ENCODE results near the gene PSMG2. TPM values are rescaled to one million over a fixed set of nuclear protein-coding genes. Genes with fewer than 3 reads are reported as not detected.

PSMG2 gene
- total and polyA plus RNA-seq, 7 donors: 78.1 to 105 (median 90.7) TPM

- Histone ChIP-seq H3K9me3 (no peaks in the 10 kb centered on the region), H3K27me3 (no peaks in the 10 kb centered on the region), H3K27ac (no peak overlapping the region), H3K4me1 (no peaks in the 10 kb centered on the region), H3K36me3 (no peaks in the 10 kb centered on the region), H3K4me3 (no peak overlapping the region)
- intact Hi-C loops (cut with DNase I): no loop called here
- no peak for DNase-seq
- WGBS, 2 donors: 92 to 94% methylated on average over 3 of the region's 3 CpGs
- TF ChIP-seq CTCF (IDR thresholded peaks at IDR 0.05): no peak
- no peak for TF ChIP-seq EP300 (IDR thresholded peaks at IDR 0.05)
- no peak for TF ChIP-seq POLR2A (IDR thresholded peaks at IDR 0.05)
- no peak for TF ChIP-seq POLR2AphosphoS5 (IDR thresholded peaks at IDR 0.05)
These were observed 66.3 kb downstream of the PSMG2 start for GRCh38 chr18:12769136-12769535.

GRCh38 chr18:12769644-12770440 is 67.0 kb downstream of the PSMG2 start:
- TF ChIP-seq POLR2A (IDR thresholded peaks at IDR 0.05) (no peak), CTCF (IDR thresholded peaks at IDR 0.05) (no peak), POLR2AphosphoS5 (IDR thresholded peaks at IDR 0.05) (no peak), EP300 (IDR thresholded peaks at IDR 0.05) (no peak)
- no peaks in the 10 kb centered on the region for H3K9me3 ChIP-seq
- H3K36me3 ChIP-seq: no peaks in the 10 kb centered on the region
- no peaks in the 10 kb centered on the region for H3K27me3 ChIP-seq
- intact Hi-C loops (cut with DNase I): no loop called here
- H3K4me1 ChIP-seq: no peaks in the 10 kb centered on the region
- DNase-seq: no peak
- WGBS, 2 donors: 86 to 90% methylated on average over 4 of the region's 4 CpGs
- no peak overlapping the region for H3K27ac ChIP-seq
- H3K4me3 ChIP-seq: no peak overlapping the region

- 91 to 92% methylated on average over 15 of the region's 15 CpGs for WGBS, 2 donors
- no peak for DNase-seq
- TF ChIP-seq EP300 (IDR thresholded peaks at IDR 0.05) (no peak), POLR2AphosphoS5 (IDR thresholded peaks at IDR 0.05) (no peak), CTCF (IDR thresholded peaks at IDR 0.05) (no peak), POLR2A (IDR thresholded peaks at IDR 0.05) (no peak)
These were observed 67.8 kb downstream of the PSMG2 start for GRCh38 chr18:12770469-12771219.

GRCh38 chr18:12772111-12772510 is 69.3 kb downstream of the PSMG2 start:
- H3K9me3 ChIP-seq: no peaks in the 10 kb centered on the region
- TF ChIP-seq CTCF (IDR thresholded peaks at IDR 0.05) (no peak), EP300 (IDR thresholded peaks at IDR 0.05) (no peak), POLR2A (IDR thresholded peaks at IDR 0.05) (no peak), POLR2AphosphoS5 (IDR thresholded peaks at IDR 0.05) (no peak)
- H3K4me1 ChIP-seq: no peaks in the 10 kb centered on the region
- no peak overlapping the region for H3K4me3 ChIP-seq
- no peaks in the 10 kb centered on the region for H3K36me3 ChIP-seq
- 81 to 82% methylated on average over 6 of the region's 6 CpGs for WGBS, 2 donors
- no peaks in the 10 kb centered on the region for H3K27me3 ChIP-seq
- no peak for DNase-seq
- H3K27ac ChIP-seq: no peak overlapping the region
- intact Hi-C loops (cut with DNase I): no loop called here

More at GRCh38 chr18:12770469-12771219, 67.8 kb downstream of the PSMG2 start:
- Histone ChIP-seq H3K4me1 (no peaks in the 10 kb centered on the region), H3K4me3 (no peak overlapping the region), H3K27ac (no peak overlapping the region), H3K9me3 (no peaks in the 10 kb centered on the region), H3K27me3 (no peaks in the 10 kb centered on the region), H3K36me3 (no peaks in the 10 kb centered on the region)
- intact Hi-C loops (cut with DNase I): no loop called here
